Epithelial cell of umbilical artery (primary cell): ENCODE measurements around the gene CAP1. TPM values are rescaled to one million over a fixed set of nuclear protein-coding genes. Genes with fewer than 3 reads are reported as not detected.

Experiments used
- total RNA-seq: library from RNA; depleted of rRNA; stranded (reverse); fragments of >200 nt; gene quantifications from 2 replicates; pipeline ENCODE4 v1.2.3, GENCODE V29; 2014

CAP1 gene, protein sequence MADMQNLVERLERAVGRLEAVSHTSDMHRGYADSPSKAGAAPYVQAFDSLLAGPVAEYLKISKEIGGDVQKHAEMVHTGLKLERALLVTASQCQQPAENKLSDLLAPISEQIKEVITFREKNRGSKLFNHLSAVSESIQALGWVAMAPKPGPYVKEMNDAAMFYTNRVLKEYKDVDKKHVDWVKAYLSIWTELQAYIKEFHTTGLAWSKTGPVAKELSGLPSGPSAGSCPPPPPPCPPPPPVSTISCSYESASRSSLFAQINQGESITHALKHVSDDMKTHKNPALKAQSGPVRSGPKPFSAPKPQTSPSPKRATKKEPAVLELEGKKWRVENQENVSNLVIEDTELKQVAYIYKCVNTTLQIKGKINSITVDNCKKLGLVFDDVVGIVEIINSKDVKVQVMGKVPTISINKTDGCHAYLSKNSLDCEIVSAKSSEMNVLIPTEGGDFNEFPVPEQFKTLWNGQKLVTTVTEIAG
- total RNA-seq, result 377 and 431 TPM in 2 replicates

DNA sequence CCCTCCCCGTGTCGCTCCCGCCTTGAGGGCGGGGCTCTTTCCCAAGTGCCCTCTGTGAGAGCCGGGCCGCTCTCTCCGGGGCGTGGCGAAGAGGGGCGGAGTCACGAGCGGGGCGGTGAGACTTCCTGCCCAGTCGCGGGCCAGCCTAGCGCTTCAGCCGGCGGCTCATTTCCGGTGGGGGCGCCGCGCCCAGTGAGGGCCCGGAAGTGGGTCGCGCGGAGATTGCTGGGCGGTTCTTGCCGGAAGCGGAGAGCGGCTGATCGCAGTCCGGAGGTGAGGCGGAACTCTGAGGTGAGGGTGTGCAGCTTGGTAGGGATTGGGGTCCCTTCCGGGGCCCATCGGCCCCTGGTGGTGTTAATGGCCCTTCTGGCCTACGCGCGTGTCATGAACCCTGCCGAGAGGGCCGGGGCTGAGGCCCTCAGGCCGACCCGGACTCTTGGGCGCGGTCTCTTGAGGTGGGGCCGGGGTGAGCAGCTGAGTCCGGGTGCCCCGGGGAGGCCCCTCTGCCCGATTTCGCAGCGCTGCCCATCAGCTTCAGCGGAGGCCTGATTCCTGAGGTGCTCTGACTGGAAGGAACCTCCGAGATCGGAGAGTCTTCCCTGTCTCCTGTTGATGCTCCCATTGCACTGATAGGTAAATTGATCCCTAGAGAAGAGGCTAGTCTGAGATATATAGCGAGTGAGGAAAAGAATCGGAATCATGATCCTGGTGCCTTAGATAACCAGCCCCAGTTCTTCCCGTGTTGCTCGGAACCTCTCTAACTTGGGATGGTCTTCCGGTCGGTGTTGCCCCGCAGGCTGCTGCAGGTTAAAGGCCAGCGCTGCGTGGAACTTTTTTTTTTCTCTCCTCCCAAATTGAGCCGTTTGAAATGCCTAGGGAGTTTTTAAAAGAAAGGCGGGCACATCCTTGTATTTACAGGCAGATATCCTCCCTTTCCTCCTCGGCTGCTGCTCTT is at the start of gene CAP1:
TSS of gene CAP1 (plus strand) at position 219 of the 955 bp plus-strand sequence. CDS start 18,618 bp downstream, outside the sequence.

DNA sequence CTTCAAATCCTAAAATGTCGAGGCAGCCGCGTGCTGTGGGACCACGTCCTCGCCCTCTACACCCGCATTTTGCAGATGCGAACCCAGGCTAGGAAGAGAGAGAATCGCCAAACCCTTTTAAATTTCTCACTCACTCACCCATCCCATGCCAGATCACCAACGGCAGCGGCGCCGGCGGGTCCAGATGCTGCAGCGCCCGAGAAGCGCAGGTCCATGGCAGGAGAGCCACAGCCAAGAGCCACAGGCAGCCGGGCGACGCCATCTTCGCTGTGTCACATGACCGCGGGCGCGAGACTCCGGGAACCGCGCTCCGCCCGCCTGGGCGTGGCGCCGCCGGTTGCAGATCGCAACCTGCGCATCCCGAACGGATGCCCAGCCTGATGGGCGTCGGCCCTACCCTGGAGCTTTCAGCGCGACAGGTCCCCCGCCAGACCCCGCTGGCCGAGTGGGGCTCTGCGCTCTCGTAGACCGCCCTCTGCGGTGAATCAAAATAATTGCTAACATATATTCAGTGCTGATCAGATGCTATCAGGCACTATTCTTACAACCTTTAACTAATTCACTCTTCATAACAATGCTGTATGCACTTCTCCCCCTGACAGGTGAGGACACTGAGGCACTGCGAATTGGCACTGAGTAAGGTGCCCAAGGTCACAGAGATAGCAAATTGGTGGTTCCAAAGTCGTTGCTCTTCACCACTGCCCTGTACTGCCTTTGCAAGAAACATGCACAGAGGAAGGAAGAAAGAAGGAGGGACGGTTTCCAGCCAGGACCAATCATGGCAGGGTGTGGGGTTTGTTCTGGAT is 56.7 kb downstream of the CAP1 start, which contains the start of gene PPT1:
TSS of gene PPT1 (minus strand) at position 276 of the 806 bp plus-strand sequence. CDS start at position 262, 14 bp downstream.

Other genes starting within 250 kb of the CAP1 start
- gene TRIT1, start 157.2 kb upstream of the CAP1 start, total RNA-seq, result 31.2 and 33.1 TPM in 2 replicates
- 1.4 and 2.3 TPM in 2 replicates for gene MYCL, start 138.8 kb upstream of the CAP1 start, total RNA-seq
- 3.8 and 4.2 TPM in 2 replicates for gene MFSD2A, start 85.6 kb upstream of the CAP1 start, total RNA-seq
- gene PPT1, start 56.5 kb downstream of the CAP1 start, total RNA-seq, result 62.7 and 91.2 TPM in 2 replicates
- gene RLF, start 120.7 kb downstream of the CAP1 start, total RNA-seq, result 23.3 and 23.7 TPM in 2 replicates
- not detected in 2 replicates for gene TMCO2, start 207.2 kb downstream of the CAP1 start, total RNA-seq
- gene ZMPSTE24, start 217.5 kb downstream of the CAP1 start, total RNA-seq, result 74.1 and 85.6 TPM in 2 replicates